22Rv1 (cell line): Measurements from ENCODE around the gene JKAMP.

ENCODE experiments used
- ZFX ChIP-seq: fragments of 450-650 bp; IDR thresholded peaks from 2 replicates; pipeline ENCODE4 v1.6.1; 2017; ENCODE audit warnings: antibody characterized with exemption, borderline replicate concordance
- TF ChIP-seq, protein P1 (sequence below): fragments of 450-650 bp; IDR thresholded peaks from 2 replicates; pipeline ENCODE4 v1.5.1; 2017; ENCODE audit warnings: mild to moderate bottlenecking

DNA sequence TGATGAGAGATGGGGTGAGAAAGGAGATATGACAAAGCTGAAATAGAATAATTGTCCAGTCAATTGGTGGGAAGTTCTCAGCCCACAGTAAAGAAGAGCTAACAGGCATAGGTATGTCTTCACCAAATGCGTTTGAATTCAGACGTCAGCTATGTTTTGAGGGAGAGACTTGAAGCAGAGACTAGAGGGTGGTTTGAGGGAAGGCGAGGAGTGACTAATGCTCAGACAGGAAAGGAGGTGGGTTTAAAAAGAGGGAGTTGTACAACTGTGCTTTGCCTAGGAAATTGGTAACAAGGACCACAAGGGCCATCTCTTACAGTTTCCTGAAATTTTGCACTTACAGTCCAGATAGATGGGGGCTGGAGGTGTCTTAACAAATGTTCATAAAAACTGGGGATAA is 6.4 kb downstream of the JKAMP start:
- TF ChIP-seq, protein P1, sequence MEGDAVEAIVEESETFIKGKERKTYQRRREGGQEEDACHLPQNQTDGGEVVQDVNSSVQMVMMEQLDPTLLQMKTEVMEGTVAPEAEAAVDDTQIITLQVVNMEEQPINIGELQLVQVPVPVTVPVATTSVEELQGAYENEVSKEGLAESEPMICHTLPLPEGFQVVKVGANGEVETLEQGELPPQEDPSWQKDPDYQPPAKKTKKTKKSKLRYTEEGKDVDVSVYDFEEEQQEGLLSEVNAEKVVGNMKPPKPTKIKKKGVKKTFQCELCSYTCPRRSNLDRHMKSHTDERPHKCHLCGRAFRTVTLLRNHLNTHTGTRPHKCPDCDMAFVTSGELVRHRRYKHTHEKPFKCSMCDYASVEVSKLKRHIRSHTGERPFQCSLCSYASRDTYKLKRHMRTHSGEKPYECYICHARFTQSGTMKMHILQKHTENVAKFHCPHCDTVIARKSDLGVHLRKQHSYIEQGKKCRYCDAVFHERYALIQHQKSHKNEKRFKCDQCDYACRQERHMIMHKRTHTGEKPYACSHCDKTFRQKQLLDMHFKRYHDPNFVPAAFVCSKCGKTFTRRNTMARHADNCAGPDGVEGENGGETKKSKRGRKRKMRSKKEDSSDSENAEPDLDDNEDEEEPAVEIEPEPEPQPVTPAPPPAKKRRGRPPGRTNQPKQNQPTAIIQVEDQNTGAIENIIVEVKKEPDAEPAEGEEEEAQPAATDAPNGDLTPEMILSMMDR, result no peak
- TF ChIP-seq ZFX, result no peak
